A673 (cell line): ENCODE data around the gene MYPN. TPM values are rescaled to one million over a fixed set of nuclear protein-coding genes. Genes with fewer than 3 reads are reported as not detected.

Source experiments
- BruUV-seq: library from RNA; stranded (reverse); fragments of 400-500 nt; replicated peaks from 2 replicates; lab custom pipeline; 2021; lab: Mats Ljungman, UMichigan
- CTCF ChIA-PET: fragments of 300-600 bp; sonication (Branson Sonifier 250); formaldehyde crosslinking; loops from one replicate; lab custom pipeline; 2022; ENCODE audit warnings: antibody characterized with exemption; lab: Charles Lee
- POLR2A ChIA-PET: fragments of 300-600 bp; sonication (Branson Sonifier 250); formaldehyde crosslinking; loops from one replicate; lab custom pipeline; 2022; ENCODE audit warnings: antibody characterized with exemption; ENCODE audit not compliant: low non-redundant PET; lab: Charles Lee
- DNase-seq: peaks from one replicate; pipeline ENCODE4 v3.0.0-alpha.2; 2015; ENCODE audit warnings: low spot score
- H3K27ac ChIP-seq: fragments of 200-600 bp; sonication (generic); 2 replicates; pipeline ENCODE4 v1.5.1; 2016; ENCODE audit warnings: mixed run types, low read depth, mild to moderate bottlenecking, mixed read lengths, antibody characterized with exemption, low read length; ENCODE audit not compliant: poor library complexity, severe bottlenecking
- H3K27me3 ChIP-seq: fragments of 200-600 bp; sonication (generic); replicated peaks from 2 replicates; pipeline ENCODE4 v1.6.1; 2017; ENCODE audit warnings: mixed run types, low read depth, mild to moderate bottlenecking, mixed read lengths, antibody characterized with exemption, low read length; ENCODE audit not compliant: insufficient read depth, poor library complexity
- H3K36me3 ChIP-seq: fragments of 200-600 bp; sonication (generic); 2 replicates; pipeline ENCODE4 v1.6.1; 2016; ENCODE audit warnings: mixed run types, mild to moderate bottlenecking, mixed read lengths, antibody characterized with exemption, low read length; ENCODE audit not compliant: insufficient read depth, poor library complexity, severe bottlenecking
- H3K4me1 ChIP-seq: fragments of 200-600 bp; sonication (generic); 2 replicates; pipeline ENCODE4 v1.6.1; 2017; ENCODE audit warnings: mixed run types, mild to moderate bottlenecking, mixed read lengths, antibody characterized with exemption, low read length; ENCODE audit not compliant: insufficient read depth, poor library complexity, severe bottlenecking
- H3K4me3 ChIP-seq: fragments of 200-600 bp; sonication (generic); 2 replicates; pipeline ENCODE4 v1.5.1; 2016; ENCODE audit warnings: low read depth, mixed run types, mild to moderate bottlenecking, mixed read lengths, low read length; ENCODE audit not compliant: poor library complexity, severe bottlenecking
- H3K9me3 ChIP-seq: fragments of 200-600 bp; sonication (generic); 2 replicates; pipeline ENCODE4 v1.6.1; 2016; ENCODE audit warnings: mixed run types, low read depth, mild to moderate bottlenecking, mixed read lengths, antibody characterized with exemption, low read length; ENCODE audit not compliant: poor library complexity, severe bottlenecking
- EZH2 ChIP-seq: fragments of 200-600 bp; sonication (generic); IDR thresholded peaks from 2 replicates; pipeline ENCODE4 v1.6.1; 2017; ENCODE audit warnings: borderline replicate concordance, low read depth, mild to moderate bottlenecking, mixed read lengths, antibody characterized with exemption, low read length; ENCODE audit not compliant: poor library complexity, severe bottlenecking
- intact Hi-C: fragments of 100-400 bp; cut with micrococcal nuclease; formaldehyde crosslinking; loops from one replicate; pipeline ENCODE4 v1.10.0; 2022; ENCODE audit not compliant: unreplicated experiment
- total RNA-seq: library from RNA; stranded (reverse); gene quantifications from 2 replicates; pipeline ENCODE4 v1.2.3, GENCODE V29; 2021
- TF ChIP-seq, protein P1 (sequence below): fragments of 300-800, 200-600 bp; sonication (generic); conservative IDR thresholded peaks from 2 replicates; pipeline ENCODE4 v1.5.1; 2017; ENCODE audit warnings: low read depth, mild to moderate bottlenecking, antibody characterized with exemption, low read length, moderate library complexity, mixed read lengths

MYPN gene
- total RNA-seq, 1 experiment from 2014 or later, result 1.7 TPM

DNA sequence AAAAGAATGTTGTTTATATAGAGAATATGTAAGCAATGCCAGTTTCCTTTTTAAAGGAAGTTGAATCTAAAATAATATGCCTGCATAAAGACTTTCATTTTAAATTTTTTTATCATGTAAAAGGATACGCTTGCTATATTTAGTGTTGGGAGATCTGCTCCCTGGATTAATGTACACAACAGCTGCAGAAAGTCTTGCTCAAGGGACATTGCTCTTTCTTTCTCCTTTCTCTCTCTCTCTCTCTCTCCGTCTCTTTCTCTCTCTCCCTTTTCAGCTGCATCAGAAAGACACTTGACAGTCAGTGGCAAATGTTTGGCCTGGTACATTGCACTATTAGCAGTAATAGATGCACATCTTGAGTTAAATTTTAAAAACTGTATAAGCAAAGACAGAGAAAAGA, 739 bp downstream of the MYPN start:
- H3K36me3 ChIP-seq, result no peaks in the 10 kb centered on the region
- H3K27ac ChIP-seq, result no peak overlapping the region
- H3K9me3 ChIP-seq, result no peaks in the 10 kb centered on the region
- CTCF ChIA-PET, result no interaction called here
- no peaks in the 10 kb centered on the region for H3K27me3 ChIP-seq
- BruUV-seq, result no TSS peak
- H3K4me1 ChIP-seq, result peaks cover 16% of the 10 kb centered on the region
- no peak for DNase-seq
- TF ChIP-seq, protein P1, sequence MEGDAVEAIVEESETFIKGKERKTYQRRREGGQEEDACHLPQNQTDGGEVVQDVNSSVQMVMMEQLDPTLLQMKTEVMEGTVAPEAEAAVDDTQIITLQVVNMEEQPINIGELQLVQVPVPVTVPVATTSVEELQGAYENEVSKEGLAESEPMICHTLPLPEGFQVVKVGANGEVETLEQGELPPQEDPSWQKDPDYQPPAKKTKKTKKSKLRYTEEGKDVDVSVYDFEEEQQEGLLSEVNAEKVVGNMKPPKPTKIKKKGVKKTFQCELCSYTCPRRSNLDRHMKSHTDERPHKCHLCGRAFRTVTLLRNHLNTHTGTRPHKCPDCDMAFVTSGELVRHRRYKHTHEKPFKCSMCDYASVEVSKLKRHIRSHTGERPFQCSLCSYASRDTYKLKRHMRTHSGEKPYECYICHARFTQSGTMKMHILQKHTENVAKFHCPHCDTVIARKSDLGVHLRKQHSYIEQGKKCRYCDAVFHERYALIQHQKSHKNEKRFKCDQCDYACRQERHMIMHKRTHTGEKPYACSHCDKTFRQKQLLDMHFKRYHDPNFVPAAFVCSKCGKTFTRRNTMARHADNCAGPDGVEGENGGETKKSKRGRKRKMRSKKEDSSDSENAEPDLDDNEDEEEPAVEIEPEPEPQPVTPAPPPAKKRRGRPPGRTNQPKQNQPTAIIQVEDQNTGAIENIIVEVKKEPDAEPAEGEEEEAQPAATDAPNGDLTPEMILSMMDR, result no peak
- TF ChIP-seq EZH2, result no peak
- intact Hi-C loops, result no loop called here
- POLR2A ChIA-PET, result no interaction called here
- peak overlapping the region; percentile 4 for H3K4me3 ChIP-seq

GRCh38 chr10:68111584-68111983, 2.3 kb downstream of the MYPN start:
- intact Hi-C loops, result no loop called here
- ChIA-PET POLR2A (interaction anchor here (0.6 kb wide), 1 partner anchor 22 kb away, joined by 3 read pairs; no protein-coding TSS in a partner anchor), CTCF (no interaction called here)
- no peaks in the 10 kb centered on the region for H3K27me3 ChIP-seq
- H3K36me3 ChIP-seq, result no peaks in the 10 kb centered on the region
- peaks cover 9% of the 10 kb centered on the region for H3K4me1 ChIP-seq
- no TSS peak for BruUV-seq
- H3K27ac ChIP-seq, result no peak overlapping the region
- TF ChIP-seq, protein P1, result no peak
- no peak for TF ChIP-seq EZH2
- DNase-seq, result no peak
- H3K4me3 ChIP-seq, result no peak overlapping the region
- no peaks in the 10 kb centered on the region for H3K9me3 ChIP-seq

- Histone ChIP-seq H3K4me3 (no peak overlapping the region), H3K9me3 (no peaks in the 10 kb centered on the region), H3K27me3 (no peaks in the 10 kb centered on the region), H3K4me1 (peaks cover 9% of the 10 kb centered on the region), H3K27ac (no peak overlapping the region), H3K36me3 (no peaks in the 10 kb centered on the region)
- intact Hi-C loops, result no loop called here
- POLR2A ChIA-PET, result interaction anchor here (0.7 kb wide), 1 partner anchor 16 kb away, joined by 10 read pairs; no protein-coding TSS in a partner anchor
- TF ChIP-seq EZH2, result no peak
- TF ChIP-seq, protein P1, result no peak
- no peak for DNase-seq
- CTCF ChIA-PET, result no interaction called here
- no TSS peak for BruUV-seq
These were observed 3.5 kb downstream of the MYPN start for GRCh38 chr10:68112837-68113236.
